Measurements from ENCODE around the gene TP53AIP1.

GRCh38 chr11:128911701-128912100 is 31.0 kb downstream of the TP53AIP1 start:
- TF ChIP-seq, protein P1, sequence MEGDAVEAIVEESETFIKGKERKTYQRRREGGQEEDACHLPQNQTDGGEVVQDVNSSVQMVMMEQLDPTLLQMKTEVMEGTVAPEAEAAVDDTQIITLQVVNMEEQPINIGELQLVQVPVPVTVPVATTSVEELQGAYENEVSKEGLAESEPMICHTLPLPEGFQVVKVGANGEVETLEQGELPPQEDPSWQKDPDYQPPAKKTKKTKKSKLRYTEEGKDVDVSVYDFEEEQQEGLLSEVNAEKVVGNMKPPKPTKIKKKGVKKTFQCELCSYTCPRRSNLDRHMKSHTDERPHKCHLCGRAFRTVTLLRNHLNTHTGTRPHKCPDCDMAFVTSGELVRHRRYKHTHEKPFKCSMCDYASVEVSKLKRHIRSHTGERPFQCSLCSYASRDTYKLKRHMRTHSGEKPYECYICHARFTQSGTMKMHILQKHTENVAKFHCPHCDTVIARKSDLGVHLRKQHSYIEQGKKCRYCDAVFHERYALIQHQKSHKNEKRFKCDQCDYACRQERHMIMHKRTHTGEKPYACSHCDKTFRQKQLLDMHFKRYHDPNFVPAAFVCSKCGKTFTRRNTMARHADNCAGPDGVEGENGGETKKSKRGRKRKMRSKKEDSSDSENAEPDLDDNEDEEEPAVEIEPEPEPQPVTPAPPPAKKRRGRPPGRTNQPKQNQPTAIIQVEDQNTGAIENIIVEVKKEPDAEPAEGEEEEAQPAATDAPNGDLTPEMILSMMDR (IDR thresholded peaks at IDR 0.05 in 2 of 3, conservative IDR thresholded peaks at IDR 0.05 in 1 of 3; ENCODE audit: insufficient read depth in 2 of 3, low read depth in 1 of 3, low read length in 3 of 3): no peak
- TF ChIP-seq RFX5 (IDR thresholded peaks at IDR 0.05; ENCODE audit: low read depth, low read length) (no peak), MXI1 (IDR thresholded peaks at IDR 0.05; ENCODE audit: low read depth, low read length) (no peak), YY1 (IDR thresholded peaks at IDR 0.05; ENCODE audit: borderline replicate concordance in 1 of 3, control insufficient read depth in 1 of 3, extremely low read depth in 1 of 3, insufficient read depth in 3 of 3, insufficient read length in 1 of 3, insufficient replicate concordance in 2 of 3, low read depth in 1 of 3, low read length in 2 of 3) (no peak), POLR2A (conservative IDR thresholded peaks at IDR 0.05) (no peak), NR1H2 (CRISPR knock-in tag; IDR thresholded peaks at IDR 0.05) (no peak), MTA1 (IDR thresholded peaks at IDR 0.05; ENCODE audit: borderline replicate concordance) (no peak)

Measured in K562 (cell line).